GM12873 (cell line): ENCODE data around the gene SFI1.

Experiments
- CTCF ChIP-seq: IDR thresholded peaks from 2 replicates; pipeline ENCODE4 v1.5.1; 2012; ENCODE audit warnings: low read depth, mild to moderate bottlenecking, moderate library complexity, low read length, control low read depth; ENCODE audit not compliant: insufficient read depth; ENCODE audit errors: missing control alignments

SFI1 gene

GRCh38 chr22:31544481-31545480 is 48.4 kb downstream of the SFI1 start:
- TF ChIP-seq CTCF: no peak

GRCh38 chr22:31550871-31551370 is 54.6 kb downstream of the SFI1 start:
- TF ChIP-seq CTCF: no peak

- TF ChIP-seq CTCF: peak; percentile 58
Measured at GRCh38 chr22:31556627-31557203, 60.4 kb downstream of the SFI1 start.

- TF ChIP-seq CTCF: peak; percentile 80
Measured at GRCh38 chr22:31561238-31561887, 65.0 kb downstream of the SFI1 start.

- no peak for TF ChIP-seq CTCF
Measured at GRCh38 chr22:31561970-31562369, 65.6 kb downstream of the SFI1 start.

- no peak for TF ChIP-seq CTCF
Measured at GRCh38 chr22:31566484-31566883, 70.1 kb downstream of the SFI1 start.

GRCh38 chr22:31567196-31567595 is 70.9 kb downstream of the SFI1 start:
- TF ChIP-seq CTCF: no peak
